Endothelial cell of umbilical vein (primary cell): ENCODE data around the gene DPEP2.

ENCODE experiments used
- EZH2 ChIP-seq: IDR thresholded peaks from 2 replicates; pipeline ENCODE4 v1.6.1; 2012; ENCODE audit warnings: borderline replicate concordance, low read depth, mild to moderate bottlenecking, moderate library complexity, low read length, inconsistent platforms; ENCODE audit not compliant: severe bottlenecking
- GATA2 ChIP-seq: IDR thresholded peaks from 2 replicates; pipeline ENCODE4 v1.7.0; 2011; ENCODE audit warnings: low read depth, mild to moderate bottlenecking, moderate library complexity, mixed read lengths, low read length; ENCODE audit not compliant: insufficient read length, insufficient read depth
- MYC ChIP-seq: IDR thresholded peaks from one replicate; pipeline ENCODE4 v1.6.1; 2011; ENCODE audit warnings: mild to moderate bottlenecking, low read depth, low read length
- POLR2A ChIP-seq: IDR thresholded peaks from 2 replicates; pipeline ENCODE4 v1.6.1; 2012; ENCODE audit warnings: low read depth, mild to moderate bottlenecking, control low read depth, low read length
- POLR2AphosphoS5 ChIP-seq: IDR thresholded peaks from 2 replicates; pipeline ENCODE4 v1.6.1; 2012; ENCODE audit warnings: low read depth, mild to moderate bottlenecking, control low read depth, low read length, moderate library complexity; ENCODE audit not compliant: insufficient read depth
- TF ChIP-seq, protein P1 (sequence below), 2 donors: IDR thresholded peaks; 1 replicate in 1 of 2; 2 replicates in 1 of 2; pipeline ENCODE4 v1.5.1; 2011; ENCODE audit warnings: low read length in 2 of 2, mild to moderate bottlenecking in 2 of 2, moderate library complexity in 2 of 2, control low read depth in 1 of 2, inconsistent platforms in 1 of 2, low read depth in 1 of 2; ENCODE audit not compliant: insufficient read depth in 1 of 2; ENCODE audit errors: extremely low read depth in 1 of 2
- TF ChIP-seq, protein P2 (sequence below): IDR thresholded peaks from 2 replicates; pipeline ENCODE4 v1.6.1; 2011; ENCODE audit not compliant: insufficient read depth, insufficient read length

DNA sequence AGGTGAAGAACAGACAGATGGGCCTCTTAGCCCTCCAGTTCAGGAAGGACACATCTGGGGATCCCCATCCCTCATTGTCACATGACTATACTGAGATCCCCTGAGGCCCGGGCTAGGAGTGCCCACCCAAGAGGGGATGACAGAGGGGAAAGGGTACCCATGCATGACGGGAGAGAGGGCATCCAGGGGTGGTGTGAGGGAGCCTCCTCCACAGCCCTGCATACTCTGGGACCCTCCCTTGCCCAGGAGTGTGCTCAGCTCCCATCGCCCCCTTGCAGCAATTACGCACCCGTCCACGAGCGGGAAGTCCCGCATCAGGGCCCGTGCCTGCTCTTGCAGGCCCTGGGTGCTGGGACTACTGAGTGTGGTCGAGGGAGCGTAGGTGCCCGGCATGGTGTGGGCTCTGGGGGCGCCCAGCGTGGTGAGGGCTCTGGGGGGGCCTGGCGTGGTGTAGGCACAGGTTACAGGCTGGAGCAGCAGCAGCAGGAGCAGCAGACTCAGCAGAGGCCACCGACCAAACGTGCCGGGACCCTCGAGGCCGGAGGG lies 6.5 kb downstream of the DPEP2 start:
- TF ChIP-seq EZH2 (no peak), POLR2AphosphoS5 (no peak), POLR2A (no peak), GATA2 (no peak), MYC (no peak)
- TF ChIP-seq, protein P1, sequence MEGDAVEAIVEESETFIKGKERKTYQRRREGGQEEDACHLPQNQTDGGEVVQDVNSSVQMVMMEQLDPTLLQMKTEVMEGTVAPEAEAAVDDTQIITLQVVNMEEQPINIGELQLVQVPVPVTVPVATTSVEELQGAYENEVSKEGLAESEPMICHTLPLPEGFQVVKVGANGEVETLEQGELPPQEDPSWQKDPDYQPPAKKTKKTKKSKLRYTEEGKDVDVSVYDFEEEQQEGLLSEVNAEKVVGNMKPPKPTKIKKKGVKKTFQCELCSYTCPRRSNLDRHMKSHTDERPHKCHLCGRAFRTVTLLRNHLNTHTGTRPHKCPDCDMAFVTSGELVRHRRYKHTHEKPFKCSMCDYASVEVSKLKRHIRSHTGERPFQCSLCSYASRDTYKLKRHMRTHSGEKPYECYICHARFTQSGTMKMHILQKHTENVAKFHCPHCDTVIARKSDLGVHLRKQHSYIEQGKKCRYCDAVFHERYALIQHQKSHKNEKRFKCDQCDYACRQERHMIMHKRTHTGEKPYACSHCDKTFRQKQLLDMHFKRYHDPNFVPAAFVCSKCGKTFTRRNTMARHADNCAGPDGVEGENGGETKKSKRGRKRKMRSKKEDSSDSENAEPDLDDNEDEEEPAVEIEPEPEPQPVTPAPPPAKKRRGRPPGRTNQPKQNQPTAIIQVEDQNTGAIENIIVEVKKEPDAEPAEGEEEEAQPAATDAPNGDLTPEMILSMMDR (IDR thresholded peaks at IDR 0.05; ENCODE audit: extremely low read depth in 1 of 2, insufficient read depth in 1 of 2, low read depth in 1 of 2, low read length in 2 of 2) = no peak
- TF ChIP-seq, protein P2, sequence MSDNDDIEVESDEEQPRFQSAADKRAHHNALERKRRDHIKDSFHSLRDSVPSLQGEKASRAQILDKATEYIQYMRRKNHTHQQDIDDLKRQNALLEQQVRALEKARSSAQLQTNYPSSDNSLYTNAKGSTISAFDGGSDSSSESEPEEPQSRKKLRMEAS = no peak
